Aorta (tissue), 5 donors: ENCODE measurements around the gene TMEM269. TPM values are rescaled to one million over a fixed set of nuclear protein-coding genes. Genes with fewer than 3 reads are reported as not detected.
"Not testable (repeated sequence)": the region's sequence is repeated elsewhere in the genome, so short reads cannot be mapped to it uniquely, and the experiment has no call there.

Source experiments
- ATAC-seq: fragments of 200-7000 bp; cut with Tn5 transposase; one replicate; pipeline ENCODE4 v1.9.1; 2022; ENCODE audit warnings: moderate library complexity; ENCODE audit not compliant: low FRiP score
- DNase-seq, 2 donors: peaks; one replicate each; pipeline ENCODE4 v3.0.0-alpha.2; 2020
- H3K27ac ChIP-seq, 2 donors: one replicate each; pipeline ENCODE4 v1.5.1; 2013; ENCODE audit warnings: low read length in 2 of 2, mild to moderate bottlenecking in 2 of 2, moderate library complexity in 2 of 2, control low read depth in 1 of 2, inconsistent platforms in 1 of 2, low read depth in 1 of 2
- H3K27me3 ChIP-seq, 2 donors: one replicate each; pipeline ENCODE4 v1.6.1; 2013; ENCODE audit warnings: control low read depth in 1 of 2, low read length in 1 of 2, mild to moderate bottlenecking in 1 of 2, moderate library complexity in 1 of 2; ENCODE audit not compliant: insufficient read depth in 2 of 2, control insufficient read depth in 1 of 2
- H3K36me3 ChIP-seq, 2 donors: one replicate each; pipeline ENCODE4 v1.6.1; 2013; ENCODE audit warnings: control low read depth in 1 of 2, low read length in 1 of 2, mild to moderate bottlenecking in 1 of 2; ENCODE audit not compliant: insufficient read depth in 2 of 2, control insufficient read depth in 1 of 2
- H3K4me1 ChIP-seq, 2 donors: one replicate each; pipeline ENCODE4 v1.6.1; 2013; ENCODE audit warnings: low read length in 2 of 2, control low read depth in 1 of 2, mild to moderate bottlenecking in 1 of 2, moderate library complexity in 1 of 2; ENCODE audit not compliant: insufficient read depth in 2 of 2, control insufficient read depth in 1 of 2
- H3K4me3 ChIP-seq, 2 donors: one replicate each; pipeline ENCODE4 v1.5.1; 2013; ENCODE audit warnings: low read length in 2 of 2, control low read depth in 1 of 2, mild to moderate bottlenecking in 1 of 2
- H3K9me3 ChIP-seq: one replicate; pipeline ENCODE4 v1.6.1; 2013; ENCODE audit warnings: mild to moderate bottlenecking, low read length; ENCODE audit not compliant: control insufficient read depth
- WGBS, 2 donors: extraction: QIAGEN DNeasy Blood & Tissue Kit; methylation state at CpG; one replicate each; pipeline ENCODE4 v1.1.7; 2013; 5-methylcytosine and 5-hydroxymethylcytosine counted together
- intact Hi-C, 2 donors: fragments of 100-400 bp; cut with DNase I; formaldehyde crosslinking; loops; one replicate each; pipeline versions ENCODE4 v1.14.2 to v1.15.0; 2022
- polyA plus RNA-seq, 2 donors: library from polyadenylated mRNA; stranded (reverse); fragments of 200-250 nt; gene quantifications; one replicate each; pipeline ENCODE4 v1.2.3, GENCODE V29; 2013
- total RNA-seq, 2 donors: library from RNA; stranded (reverse); fragmentation: NEBNext Ultra II Directional; extraction: Animal tissue kit (Norgen Biotek cat#: 25700); gene quantifications; one replicate each; pipeline ENCODE4 v1.2.1, GENCODE V29; 2021
- donor health status: healthy with polysubstance abuse.
- donor health status: Bipolar disorder and iron deficiency.
- donor health status: DM: no; HTN: no; CAD: no.
- donor health status: DM: no; HTN: no; CAD: no.
- donor health status: DM: yes; HTN: yes; CAD: no.

Gene TMEM269
- total and polyA plus RNA-seq, 4 donors: 0.13 TPM; not detected in 3

GRCh38 chr1:42797414-42797813, 12.6 kb downstream of the TMEM269 start:
- ATAC-seq (no peak), DNase-seq (no peak)
- 77 to 86% methylated on average over 3 of the region's 3 CpGs for WGBS, 2 donors
- Histone ChIP-seq H3K9me3 (no peaks in the 10 kb centered on the region), H3K27ac (no peak overlapping the region), H3K36me3 (no peaks in the 10 kb centered on the region), H3K27me3 (no peaks in the 10 kb centered on the region), H3K4me1 (no peaks in the 10 kb centered on the region), H3K4me3 (no peak overlapping the region)
- intact Hi-C loops: no loop called here

- ATAC-seq (no peak), DNase-seq (no peak)
- no peak overlapping the region for H3K4me3 ChIP-seq
- H3K27me3 ChIP-seq: no peaks in the 10 kb centered on the region
- no peaks in the 10 kb centered on the region for H3K9me3 ChIP-seq
- H3K36me3 ChIP-seq: no peaks in the 10 kb centered on the region
- H3K4me1 ChIP-seq: no peaks in the 10 kb centered on the region
- WGBS, 2 donors: 87 to 89% methylated on average over 5 of the region's 5 CpGs
- intact Hi-C loops: no loop called here
- no peak overlapping the region for H3K27ac ChIP-seq
These were observed 13.2 kb downstream of the TMEM269 start for GRCh38 chr1:42797979-42798378.

GRCh38 chr1:42801832-42802473, 17.2 kb downstream of the TMEM269 start:
- Histone ChIP-seq H3K4me3 (no peak overlapping the region), H3K36me3 (no peaks in the 10 kb centered on the region), H3K27ac (no peak overlapping the region), H3K4me1 (no peaks in the 10 kb centered on the region), H3K9me3 (no peaks in the 10 kb centered on the region), H3K27me3 (no peaks in the 10 kb centered on the region)
- intact Hi-C loops: no loop called here
- WGBS, 2 donors: 83% methylated on average over 8 of the region's 8 CpGs
- no peak for DNase-seq
- ATAC-seq: peak; percentile 54

GRCh38 chr1:42806171-42806570, 21.4 kb downstream of the TMEM269 start:
- no peak for ATAC-seq
- intact Hi-C loops: no loop called here
- H3K27ac ChIP-seq: no peak overlapping the region

GRCh38 chr1:42806593-42806992, 21.8 kb downstream of the TMEM269 start:
- ATAC-seq: no peak

More at GRCh38 chr1:42806171-42806570, 21.4 kb downstream of the TMEM269 start:
- no peak for DNase-seq
- Histone ChIP-seq H3K4me3 (no peak overlapping the region), H3K9me3 (no peaks in the 10 kb centered on the region), H3K4me1 (no peaks in the 10 kb centered on the region), H3K27me3 (no peaks in the 10 kb centered on the region), H3K36me3 (no peaks in the 10 kb centered on the region)

GRCh38 chr1:42807056-42807668, 22.4 kb downstream of the TMEM269 start:
- no peak overlapping the region for H3K27ac ChIP-seq
- DNase-seq: no peak

More at GRCh38 chr1:42806593-42806992, 21.8 kb downstream of the TMEM269 start:
- Histone ChIP-seq H3K27ac (no peak overlapping the region), H3K4me1 (no peaks in the 10 kb centered on the region), H3K36me3 (no peaks in the 10 kb centered on the region), H3K9me3 (no peaks in the 10 kb centered on the region), H3K27me3 (no peaks in the 10 kb centered on the region), H3K4me3 (no peak overlapping the region)
- DNase-seq: no peak
- 84 to 88% methylated on average over 5 of the region's 5 CpGs for WGBS, 2 donors
- intact Hi-C loops: no loop called here

GRCh38 chr1:42814815-42815214, 30.0 kb downstream of the TMEM269 start:
- intact Hi-C loops: loop anchor here in 1 of 2 donors (5.0 kb wide), 1 partner anchor 48 kb away; the partner anchor contains the start of genes C1orf50 and P3H1
- not testable (repeated sequence) for ATAC-seq, H3K36me3 ChIP-seq, DNase-seq, H3K4me1 ChIP-seq, H3K27ac ChIP-seq, H3K4me3 ChIP-seq, H3K27me3 ChIP-seq, H3K9me3 ChIP-seq
- WGBS, 2 donors: 75 to 97% methylated on average over 2 to 3 of the region's 3 CpGs

More at GRCh38 chr1:42807056-42807668, 22.4 kb downstream of the TMEM269 start:
- Histone ChIP-seq H3K4me3 (no peak overlapping the region), H3K9me3 (no peaks in the 10 kb centered on the region), H3K27me3 (no peaks in the 10 kb centered on the region), H3K36me3 (no peaks in the 10 kb centered on the region), H3K4me1 (no peaks in the 10 kb centered on the region)
- intact Hi-C loops: no loop called here
- ATAC-seq: no peak

- Histone ChIP-seq H3K4me3 (peak overlapping the region; percentile 83 to 98), H3K27me3 (no peaks in the 10 kb centered on the region), H3K27ac (peak overlapping the region in 1 of 2 donors; percentile 66), H3K9me3 (no peaks in the 10 kb centered on the region), H3K4me1 (peaks cover 0 to 4% of the 10 kb centered on the region in 2 donors), H3K36me3 (peaks cover 0 to 2% of the 10 kb centered on the region in 2 donors)
- DNase-seq (no peak), ATAC-seq (no peak)
- 27 to 29% methylated on average over 7 of the region's 7 CpGs for WGBS, 2 donors
- intact Hi-C loops: loop anchor here in 1 of 2 donors (5.0 kb wide), 1 partner anchor 49 kb away; the partner anchor contains the start of genes C1orf50 and P3H1
These were observed 31.3 kb downstream of the TMEM269 start for GRCh38 chr1:42815941-42816584.
